H1 (cell line): ENCODE data around the gene CSNK1A1.

ENCODE experiments used
- EZH2 ChIP-seq: fragments of 200-600 bp; sonication (generic); IDR thresholded peaks from 2 replicates; pipeline ENCODE4 v1.7.1; 2012; ENCODE audit warnings: low read depth, mild to moderate bottlenecking, moderate library complexity, low read length, inconsistent platforms; ENCODE audit not compliant: severe bottlenecking
- HDAC2 ChIP-seq, 2 experiments: fragments of 300-600 bp in 1 of 2; sonication (generic) in 1 of 2; IDR thresholded peaks; 2 replicates each; pipeline ENCODE4 v1.6.1; 2011 to 2012; ENCODE audit warnings: low read depth in 2 of 2, low read length in 2 of 2, mild to moderate bottlenecking in 2 of 2, moderate library complexity in 2 of 2, borderline replicate concordance in 1 of 2, inconsistent platforms in 1 of 2
- SIN3A ChIP-seq, 2 experiments: IDR thresholded peaks in 1 of 2; conservative IDR thresholded peaks in 1 of 2; 2 replicates each; pipeline ENCODE4 v1.6.1; 2011 to 2012; ENCODE audit warnings: low read length in 2 of 2, improper control_type of control experiment in 1 of 2, low read depth in 1 of 2, mild to moderate bottlenecking in 1 of 2
- TF ChIP-seq, protein P1 (sequence below), 3 experiments: IDR thresholded peaks; 1 replicate in 2 of 3; 2 replicates in 1 of 3; pipeline versions ENCODE4 v1.5.1 to v1.6.1; 2011; ENCODE audit warnings: low read length in 3 of 3, mild to moderate bottlenecking in 3 of 3, inconsistent platforms in 2 of 3, low read depth in 1 of 3, moderate library complexity in 1 of 3; ENCODE audit not compliant: insufficient read depth in 1 of 3; ENCODE audit errors: control extremely low read depth in 1 of 3

DNA sequence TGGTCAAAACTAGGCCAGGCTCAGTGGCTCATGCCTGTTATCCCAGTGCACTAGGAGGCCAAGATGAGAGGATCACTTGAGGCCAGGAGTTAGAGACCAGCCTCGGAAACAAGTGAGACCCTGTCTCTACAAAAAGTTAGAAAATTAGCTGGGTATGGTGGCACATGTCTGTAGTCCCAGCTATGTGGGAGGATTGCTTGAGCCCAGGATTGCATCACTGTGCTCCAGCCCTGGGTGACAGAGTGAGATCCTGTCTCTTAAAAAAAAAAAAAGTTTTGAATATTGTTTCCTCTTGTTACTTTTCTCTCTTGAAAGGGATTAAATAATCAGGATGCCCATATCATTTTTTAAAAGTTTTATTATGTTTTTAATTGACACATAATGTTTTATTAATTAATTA, 37.7 kb upstream of the CSNK1A1 start:
- TF ChIP-seq SIN3A (conservative IDR thresholded peaks at IDR 0.05 in 1 of 2, IDR thresholded peaks at IDR 0.05 in 1 of 2; ENCODE audit: low read depth in 1 of 2, low read length in 2 of 2) (no peak), EZH2 (no peak), HDAC2 (IDR thresholded peaks at IDR 0.05; ENCODE audit: borderline replicate concordance in 1 of 2, low read depth in 2 of 2, low read length in 2 of 2) (no peak)
- TF ChIP-seq, protein P1, sequence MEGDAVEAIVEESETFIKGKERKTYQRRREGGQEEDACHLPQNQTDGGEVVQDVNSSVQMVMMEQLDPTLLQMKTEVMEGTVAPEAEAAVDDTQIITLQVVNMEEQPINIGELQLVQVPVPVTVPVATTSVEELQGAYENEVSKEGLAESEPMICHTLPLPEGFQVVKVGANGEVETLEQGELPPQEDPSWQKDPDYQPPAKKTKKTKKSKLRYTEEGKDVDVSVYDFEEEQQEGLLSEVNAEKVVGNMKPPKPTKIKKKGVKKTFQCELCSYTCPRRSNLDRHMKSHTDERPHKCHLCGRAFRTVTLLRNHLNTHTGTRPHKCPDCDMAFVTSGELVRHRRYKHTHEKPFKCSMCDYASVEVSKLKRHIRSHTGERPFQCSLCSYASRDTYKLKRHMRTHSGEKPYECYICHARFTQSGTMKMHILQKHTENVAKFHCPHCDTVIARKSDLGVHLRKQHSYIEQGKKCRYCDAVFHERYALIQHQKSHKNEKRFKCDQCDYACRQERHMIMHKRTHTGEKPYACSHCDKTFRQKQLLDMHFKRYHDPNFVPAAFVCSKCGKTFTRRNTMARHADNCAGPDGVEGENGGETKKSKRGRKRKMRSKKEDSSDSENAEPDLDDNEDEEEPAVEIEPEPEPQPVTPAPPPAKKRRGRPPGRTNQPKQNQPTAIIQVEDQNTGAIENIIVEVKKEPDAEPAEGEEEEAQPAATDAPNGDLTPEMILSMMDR (IDR thresholded peaks at IDR 0.05; ENCODE audit: control extremely low read depth in 1 of 3, insufficient read depth in 1 of 3, low read depth in 1 of 3, low read length in 3 of 3) = no peak
